ENCODE results near the gene EXOC3.

Gene EXOC3

GRCh38 chr5:438481-438981 lies 4.4 kb upstream of the EXOC3 start:
- H3K27ac ChIP-seq = no peak overlapping the region
- TF ChIP-seq ZFX (IDR thresholded peaks at IDR 0.05) = no peak
- no peak for TF ChIP-seq CTCF (conservative IDR thresholded peaks at IDR 0.05)

GRCh38 chr5:439181-439580 lies 3.8 kb upstream of the EXOC3 start:
- TF ChIP-seq CTCF (conservative IDR thresholded peaks at IDR 0.05) (no peak), ZFX (IDR thresholded peaks at IDR 0.05) (no peak)
- no peak overlapping the region for H3K27ac ChIP-seq

DNA sequence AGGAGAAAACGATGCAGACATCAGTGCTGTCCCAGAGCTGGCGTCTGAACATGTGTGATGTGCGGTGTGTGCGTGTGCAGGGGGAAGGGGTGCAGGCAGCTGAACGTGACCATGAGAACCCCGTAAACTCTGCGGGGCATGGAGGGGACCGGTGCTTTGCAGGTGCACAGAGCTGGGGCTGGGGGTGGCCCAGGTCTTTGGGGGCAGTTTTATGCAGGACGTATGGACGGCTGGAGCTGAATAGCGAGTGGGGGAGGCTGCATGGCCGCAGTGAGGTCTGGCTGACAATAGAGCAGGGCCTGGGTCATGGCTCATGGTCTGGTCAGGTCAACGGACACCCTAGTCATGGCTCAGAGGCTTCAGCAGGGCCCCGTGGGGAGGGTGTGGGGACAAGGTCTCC lies 3.3 kb upstream of the EXOC3 start:
- no peak for TF ChIP-seq CTCF (conservative IDR thresholded peaks at IDR 0.05)
- no peak for TF ChIP-seq ZFX (IDR thresholded peaks at IDR 0.05)
- no peak overlapping the region for H3K27ac ChIP-seq

DNA sequence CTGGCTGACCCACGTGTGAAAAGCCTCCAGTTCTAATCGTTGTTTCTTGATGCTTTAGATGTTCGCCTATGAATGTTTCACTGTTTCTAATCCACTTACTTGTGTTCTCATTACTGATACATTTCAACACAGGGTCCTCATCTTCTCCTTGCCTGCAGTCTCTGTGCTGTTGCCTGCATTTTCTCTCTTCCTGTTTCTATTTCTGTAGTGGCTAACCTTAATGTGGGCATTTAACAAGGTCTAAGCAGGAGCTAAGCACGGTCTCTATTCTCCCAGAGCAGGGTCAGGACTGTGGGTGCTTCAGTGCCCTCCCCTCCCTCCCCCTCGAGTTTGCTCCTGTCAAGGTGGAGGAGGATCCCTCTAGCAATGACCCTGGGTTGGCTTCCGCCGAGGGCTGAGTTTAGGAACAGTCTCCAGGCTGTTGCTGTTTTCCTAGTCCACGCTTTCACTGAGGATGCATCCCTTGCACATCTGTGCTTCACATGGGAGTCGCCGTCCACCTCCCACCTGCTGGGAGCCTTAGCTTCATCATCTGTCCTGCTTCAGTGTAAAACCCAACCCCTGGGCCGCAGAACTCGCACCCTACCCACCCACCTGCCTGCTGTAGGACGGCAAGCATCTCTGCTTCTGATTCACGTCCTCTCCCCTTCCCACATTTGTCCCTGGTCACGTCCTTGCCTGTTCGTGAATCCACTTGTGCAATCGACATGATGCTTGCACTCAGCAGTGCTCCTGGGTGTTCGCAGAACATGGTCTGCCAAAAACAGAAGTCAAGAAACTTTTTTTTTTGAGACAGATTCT lies 2.4 kb upstream of the EXOC3 start:
- H3K27ac ChIP-seq = no peak overlapping the region
- no peak for TF ChIP-seq CTCF (conservative IDR thresholded peaks at IDR 0.05)

DNA sequence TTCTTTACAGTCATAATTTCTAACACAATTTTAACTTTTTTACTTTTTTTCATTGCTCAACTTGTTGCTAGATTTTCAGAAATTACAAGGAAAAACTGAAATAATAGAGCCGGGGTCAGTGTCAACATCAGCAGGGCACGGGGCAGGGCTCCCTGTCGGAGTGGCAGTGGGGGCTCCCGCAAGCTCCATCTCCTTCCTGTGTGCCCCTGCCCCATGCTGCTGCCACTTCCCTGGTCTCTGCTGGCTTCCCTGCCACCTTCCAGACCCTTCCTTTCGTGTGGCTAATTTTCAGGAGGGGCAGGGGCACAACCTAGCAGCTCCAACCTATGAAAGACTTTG lies 1.0 kb upstream of the EXOC3 start:
- H3K27ac ChIP-seq = peak overlapping the region; percentile 76
- TF ChIP-seq CTCF (conservative IDR thresholded peaks at IDR 0.05) = no peak
- no peak for TF ChIP-seq ZFX (IDR thresholded peaks at IDR 0.05)

- TF ChIP-seq CTCF (conservative IDR thresholded peaks at IDR 0.05) (no peak), ZFX (IDR thresholded peaks at IDR 0.05) (no peak)
- H3K27ac ChIP-seq = peak overlapping the region; percentile 76
Measured at GRCh38 chr5:443239-444151, 519 bp downstream of the EXOC3 start.

GRCh38 chr5:444226-444625 lies 1.2 kb downstream of the EXOC3 start:
- H3K27ac ChIP-seq = no peak overlapping the region; the same call in 1 of the 2 replicates
- no peak for TF ChIP-seq CTCF (conservative IDR thresholded peaks at IDR 0.05)
- no peak for TF ChIP-seq ZFX (IDR thresholded peaks at IDR 0.05)
